HT1080 (cell line): ENCODE data around the gene HNRNPM. TPM values are rescaled to one million over a fixed set of nuclear protein-coding genes. Genes with fewer than 3 reads are reported as not detected.
"Not testable (repeated sequence)": the region's sequence is repeated elsewhere in the genome, so short reads cannot be mapped to it uniquely, and the experiment has no call there.

ENCODE experiments used
- DNase-seq: peaks from one replicate; pipeline ENCODE4 v3.0.0-alpha.2; 2015; ENCODE audit warnings: low read depth
- polyA plus RNA-seq, 2 experiments: library from polyadenylated mRNA; depleted of rRNA; stranded (reverse); fragments of >200 nt; gene quantifications; 2 replicates each; pipeline ENCODE4 v1.2.3, GENCODE V29; 2015
- total RNA-seq: library from RNA; depleted of rRNA; stranded (reverse); fragments of >200 nt; shearing (Covaris generic); gene quantifications from 2 replicates; pipeline ENCODE4 v1.2.3, GENCODE V29; 2014; rRNA removed

HNRNPM gene, protein sequence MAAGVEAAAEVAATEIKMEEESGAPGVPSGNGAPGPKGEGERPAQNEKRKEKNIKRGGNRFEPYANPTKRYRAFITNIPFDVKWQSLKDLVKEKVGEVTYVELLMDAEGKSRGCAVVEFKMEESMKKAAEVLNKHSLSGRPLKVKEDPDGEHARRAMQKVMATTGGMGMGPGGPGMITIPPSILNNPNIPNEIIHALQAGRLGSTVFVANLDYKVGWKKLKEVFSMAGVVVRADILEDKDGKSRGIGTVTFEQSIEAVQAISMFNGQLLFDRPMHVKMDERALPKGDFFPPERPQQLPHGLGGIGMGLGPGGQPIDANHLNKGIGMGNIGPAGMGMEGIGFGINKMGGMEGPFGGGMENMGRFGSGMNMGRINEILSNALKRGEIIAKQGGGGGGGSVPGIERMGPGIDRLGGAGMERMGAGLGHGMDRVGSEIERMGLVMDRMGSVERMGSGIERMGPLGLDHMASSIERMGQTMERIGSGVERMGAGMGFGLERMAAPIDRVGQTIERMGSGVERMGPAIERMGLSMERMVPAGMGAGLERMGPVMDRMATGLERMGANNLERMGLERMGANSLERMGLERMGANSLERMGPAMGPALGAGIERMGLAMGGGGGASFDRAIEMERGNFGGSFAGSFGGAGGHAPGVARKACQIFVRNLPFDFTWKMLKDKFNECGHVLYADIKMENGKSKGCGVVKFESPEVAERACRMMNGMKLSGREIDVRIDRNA
- total RNA-seq = 109 and 146 TPM in 2 replicates
- polyA plus RNA-seq (2015; cell fraction: cytosol; rRNA removed) = 193 and 215 TPM in 2 replicates
- 302 and 310 TPM in 2 replicates for polyA plus RNA-seq (2015; cell fraction: nucleus; rRNA removed)

DNA sequence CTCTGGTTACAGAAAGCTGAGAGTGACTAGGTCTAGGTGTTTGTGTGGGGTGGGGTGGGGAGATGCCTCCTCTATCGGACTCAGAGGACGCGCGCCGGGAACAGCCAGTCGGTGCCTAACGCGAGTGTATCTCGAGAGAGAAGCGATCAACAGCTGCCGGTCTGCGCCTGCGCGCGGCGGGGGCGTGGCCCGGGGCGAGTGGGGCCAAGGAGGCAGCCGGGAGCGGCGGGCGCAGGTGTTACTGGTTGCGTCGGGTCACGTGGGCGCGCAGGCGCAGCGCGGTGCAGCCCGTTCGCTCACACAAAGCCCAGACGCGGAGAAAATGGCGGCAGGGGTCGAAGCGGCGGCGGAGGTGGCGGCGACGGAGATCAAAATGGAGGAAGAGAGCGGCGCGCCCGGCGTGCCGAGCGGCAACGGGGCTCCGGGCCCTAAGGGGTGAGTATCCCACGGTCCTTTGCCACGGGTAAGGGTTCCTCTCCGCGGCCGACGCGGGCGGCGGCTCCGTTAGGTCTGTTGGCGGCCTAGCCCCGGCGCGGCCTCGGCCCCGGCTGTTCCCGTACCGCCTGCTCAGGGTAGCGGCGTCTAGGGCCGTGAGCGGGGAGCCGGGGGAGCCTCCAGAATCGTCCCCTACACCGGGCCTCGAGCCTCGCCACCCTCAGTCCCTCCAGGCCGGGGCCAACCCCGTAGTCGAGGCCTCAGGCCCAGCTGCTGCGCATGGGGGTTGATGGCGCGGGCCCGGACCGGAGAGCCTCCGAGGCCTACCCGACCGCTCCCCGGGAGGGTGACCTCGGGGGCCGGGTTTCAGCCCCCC, at the start of gene HNRNPM:
TSS of gene HNRNPM (plus strand) at position 299 of the 811 bp plus-strand sequence. CDS start at position 323, 24 bp downstream.
- DNase-seq = peak; percentile 97

DNA sequence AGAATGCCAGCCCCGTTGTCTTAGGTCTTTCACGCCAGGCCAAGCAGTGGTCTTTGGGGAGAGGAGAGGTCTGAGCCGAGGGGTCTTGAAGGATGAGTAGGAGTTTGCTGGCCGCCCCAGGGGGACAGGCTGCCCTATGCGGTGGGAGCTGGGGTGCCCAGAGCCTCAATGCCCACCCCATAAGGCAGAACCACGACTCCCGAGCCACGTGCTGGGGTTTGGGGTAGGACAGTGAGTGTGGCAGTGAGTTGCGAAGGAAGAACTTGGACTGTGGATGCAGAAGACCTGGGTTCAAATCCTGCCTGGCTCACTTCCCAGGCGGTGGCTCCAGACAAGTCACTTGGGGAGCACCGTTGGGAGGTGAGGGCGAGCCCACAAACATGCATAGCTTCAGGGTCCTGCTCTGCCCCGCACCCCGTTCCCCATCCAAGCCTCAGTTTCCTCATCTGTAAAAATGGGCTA, 49.1 kb upstream of the HNRNPM start:
- DNase-seq = no peak

DNA sequence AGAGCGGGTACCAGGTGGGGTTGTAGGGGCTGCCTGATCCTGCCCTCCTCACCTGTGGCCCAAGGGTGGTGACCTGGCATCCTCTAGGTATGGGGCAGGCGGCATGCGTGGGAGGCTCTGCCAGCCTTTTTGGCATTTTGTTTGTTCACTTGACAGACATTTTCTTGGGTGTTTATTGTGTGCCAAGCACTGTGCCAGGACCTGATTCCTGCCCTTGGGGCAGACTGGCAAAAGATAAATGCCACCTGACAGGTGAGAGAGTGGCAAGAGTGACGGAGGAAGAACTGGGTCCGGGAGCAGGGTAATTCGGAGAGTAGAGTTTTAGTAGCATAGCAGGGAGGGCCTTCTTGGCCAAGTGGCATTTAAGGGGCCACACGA, 48.6 kb upstream of the HNRNPM start:
- DNase-seq = no peak

DNA sequence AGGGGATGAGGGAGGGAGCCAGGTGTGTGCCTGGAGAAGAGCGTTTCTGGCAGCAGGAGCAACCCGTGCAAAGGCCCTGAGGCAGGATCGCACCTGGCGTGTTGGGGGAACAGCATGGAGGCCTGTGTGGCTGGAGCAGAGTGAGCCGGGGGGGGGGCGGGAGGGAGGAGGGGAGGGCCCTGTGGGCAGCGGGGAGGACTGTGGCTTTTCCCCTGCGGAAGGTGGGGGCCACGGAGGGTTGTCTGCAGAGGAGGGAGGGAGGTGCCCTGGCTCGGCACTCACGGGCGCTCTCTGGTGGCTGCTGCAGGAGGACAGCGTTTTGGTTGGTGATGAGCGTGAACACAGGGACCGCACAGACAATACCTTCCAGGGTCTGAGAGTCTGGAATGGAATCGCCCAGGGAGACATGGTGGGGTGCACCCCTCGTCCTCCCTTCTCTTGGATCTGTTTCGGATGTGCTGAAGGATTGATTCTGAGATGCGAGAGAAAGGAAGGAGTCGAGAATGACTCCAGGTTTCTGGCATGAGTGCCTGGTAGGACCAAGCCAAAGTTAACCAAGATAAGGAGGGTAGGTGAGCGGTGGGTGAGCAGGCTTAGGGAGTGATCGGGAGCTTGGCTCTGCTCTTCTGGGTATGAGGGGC, 48.1 kb upstream of the HNRNPM start:
- peak; percentile 45 for DNase-seq

DNA sequence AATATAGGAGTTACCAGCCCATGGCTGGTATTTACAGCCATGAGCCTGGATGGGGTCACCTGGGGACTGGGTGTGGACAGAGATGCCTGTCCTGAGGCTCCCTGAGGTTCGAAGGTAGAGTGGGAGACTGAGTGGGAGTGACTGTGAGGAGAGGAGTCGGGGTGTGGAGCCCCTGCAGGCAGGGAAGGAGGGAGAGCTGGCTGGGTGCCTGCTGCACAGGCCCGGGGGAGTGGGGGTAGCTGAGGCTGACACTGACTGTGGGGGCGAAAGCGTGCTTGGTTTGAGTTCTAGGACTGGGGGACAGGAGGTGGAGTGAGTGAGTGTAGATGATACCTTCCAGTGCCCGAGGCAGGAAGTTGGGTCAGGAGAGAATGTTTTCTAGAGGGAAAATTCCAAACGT, 47.5 kb upstream of the HNRNPM start:
- DNase-seq = no peak

DNA sequence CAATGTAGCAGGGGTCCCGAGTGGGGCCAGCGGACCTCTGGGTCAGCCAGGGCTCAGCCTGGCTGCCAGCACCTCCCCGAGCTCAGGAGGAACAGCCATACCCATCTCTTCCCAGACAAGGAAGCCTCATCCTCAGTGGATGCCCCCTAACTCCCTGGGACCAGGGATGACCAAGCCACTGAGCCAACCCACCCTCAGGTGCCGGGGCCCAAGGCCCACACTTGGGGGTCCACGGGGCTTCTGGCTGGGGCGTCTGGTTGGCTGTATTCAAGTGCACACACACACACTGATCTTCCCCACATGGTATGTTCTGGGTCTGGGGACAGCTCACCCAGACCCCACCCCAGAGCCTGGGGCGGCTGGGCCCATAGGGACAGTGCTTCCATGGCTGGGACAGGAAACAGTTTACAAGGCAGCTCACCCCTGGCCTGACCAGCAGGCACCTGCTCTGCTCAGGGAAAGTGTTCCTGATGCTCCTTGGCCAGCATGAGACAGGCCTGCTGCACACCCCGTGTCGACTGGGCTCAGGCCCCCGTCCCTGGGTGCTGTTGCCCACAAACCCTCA, 46.9 kb upstream of the HNRNPM start:
- no peak for DNase-seq

DNA sequence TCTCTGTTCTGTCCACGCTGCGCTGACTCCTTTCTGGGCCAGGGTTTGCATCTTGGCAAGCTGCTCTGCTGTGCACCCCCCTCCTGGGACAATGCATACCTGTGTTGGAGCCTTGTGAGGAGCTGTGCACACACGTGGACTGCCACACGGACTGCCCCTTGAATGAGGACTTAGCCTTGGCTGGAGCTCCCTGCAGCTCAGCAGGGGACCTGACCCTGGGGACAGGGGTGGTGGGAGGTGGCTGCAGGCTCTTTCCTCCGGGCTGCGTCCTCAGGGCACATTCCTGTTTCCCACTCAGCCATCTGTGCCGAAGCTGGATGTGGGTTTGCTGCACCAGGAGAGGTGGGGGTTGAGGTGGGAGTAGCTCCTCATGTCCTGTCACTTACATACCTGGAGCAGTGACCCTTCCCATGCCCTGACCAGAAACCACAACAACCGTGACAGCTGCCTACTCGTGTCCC, 46.4 kb upstream of the HNRNPM start:
- DNase-seq = no peak

DNA sequence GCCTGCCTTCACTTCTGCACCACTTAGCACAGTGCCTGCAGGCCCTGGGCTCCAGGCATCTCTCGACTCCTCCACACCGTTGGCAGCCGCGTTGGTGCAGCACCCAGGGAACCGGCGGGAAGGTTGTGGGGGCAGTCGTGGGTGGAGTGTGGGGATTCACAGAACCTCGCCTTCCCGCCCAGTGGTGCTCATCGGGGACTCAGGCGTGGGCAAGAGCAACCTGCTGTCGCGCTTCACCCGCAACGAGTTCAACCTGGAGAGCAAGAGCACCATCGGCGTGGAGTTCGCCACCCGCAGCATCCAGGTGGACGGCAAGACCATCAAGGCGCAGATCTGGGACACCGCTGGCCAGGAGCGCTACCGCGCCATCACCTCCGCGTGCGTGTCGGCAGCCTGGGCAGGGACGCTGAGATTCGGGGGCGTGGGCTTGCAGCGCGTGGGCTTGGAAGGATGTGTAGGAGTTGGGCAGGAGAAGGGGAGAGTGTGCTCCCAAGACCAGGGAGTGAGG, 45.0 kb upstream of the HNRNPM start:
- DNase-seq = no peak

DNA sequence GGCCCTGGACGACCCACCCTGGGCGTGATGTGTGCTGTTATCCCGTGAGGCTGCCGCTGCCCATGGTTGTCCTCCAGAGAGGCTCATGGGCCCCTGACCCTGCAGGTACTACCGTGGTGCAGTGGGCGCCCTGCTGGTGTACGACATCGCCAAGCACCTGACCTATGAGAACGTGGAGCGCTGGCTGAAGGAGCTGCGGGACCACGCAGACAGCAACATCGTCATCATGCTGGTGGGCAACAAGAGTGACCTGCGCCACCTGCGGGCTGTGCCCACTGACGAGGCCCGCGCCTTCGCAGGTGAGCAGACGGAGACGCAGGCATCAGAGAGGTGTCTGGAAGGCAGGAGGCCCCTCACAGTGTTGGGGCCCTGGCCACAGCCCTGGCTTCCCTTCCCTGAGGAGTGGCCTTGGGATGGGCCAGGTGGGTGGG, 42.8 kb upstream of the HNRNPM start:
- no peak for DNase-seq

DNA sequence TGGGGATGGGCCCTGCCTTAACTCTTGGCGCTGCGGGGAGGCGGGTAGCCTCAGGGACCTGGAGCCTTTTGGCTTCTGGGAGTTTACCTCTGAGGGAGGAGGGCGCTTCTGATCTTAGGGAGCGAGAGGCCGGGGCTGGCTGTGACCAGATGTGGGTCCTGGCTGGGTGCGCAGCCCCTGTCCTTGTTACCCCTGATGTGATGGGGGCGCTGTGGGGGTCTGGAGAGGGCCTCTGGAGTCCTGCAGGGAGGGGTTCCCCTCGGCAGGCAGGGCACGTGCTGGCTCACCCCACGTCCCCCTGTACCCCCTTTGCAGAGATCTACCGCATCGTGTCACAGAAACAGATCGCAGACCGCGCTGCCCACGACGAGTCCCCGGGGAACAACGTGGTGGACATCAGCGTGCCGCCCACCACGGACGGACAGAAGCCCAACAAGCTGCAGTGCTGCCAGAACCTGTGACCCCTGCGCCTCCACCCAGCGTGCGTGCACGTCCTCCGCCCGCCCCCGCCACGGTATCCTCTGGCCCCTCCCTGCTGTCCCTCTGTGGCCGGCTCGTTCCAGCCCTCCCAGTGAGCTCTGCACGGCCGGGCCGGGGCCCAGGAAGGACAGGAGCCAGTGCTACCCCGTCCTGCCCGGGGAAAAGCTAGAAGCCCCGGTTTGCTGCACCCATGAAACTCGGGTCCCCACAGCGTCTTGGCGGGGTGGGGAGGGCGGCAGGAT, 41.5 kb upstream of the HNRNPM start:
- no peak for DNase-seq

DNA sequence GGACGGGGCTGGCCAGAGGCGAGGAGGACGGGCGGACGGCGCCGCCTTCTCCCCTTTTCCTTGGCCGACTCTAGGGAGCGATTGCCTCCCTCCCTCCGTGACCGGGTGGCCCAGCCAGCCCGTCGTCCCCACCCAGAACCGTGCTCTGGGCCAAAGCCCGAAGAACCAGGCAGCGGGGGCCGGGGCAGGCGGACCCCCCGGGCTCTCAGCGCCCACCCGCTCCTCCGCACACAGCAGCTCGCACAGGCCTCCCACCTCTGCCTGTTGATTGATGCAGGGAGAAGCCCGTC, 41.0 kb upstream of the HNRNPM start:
- DNase-seq = no peak

DNA sequence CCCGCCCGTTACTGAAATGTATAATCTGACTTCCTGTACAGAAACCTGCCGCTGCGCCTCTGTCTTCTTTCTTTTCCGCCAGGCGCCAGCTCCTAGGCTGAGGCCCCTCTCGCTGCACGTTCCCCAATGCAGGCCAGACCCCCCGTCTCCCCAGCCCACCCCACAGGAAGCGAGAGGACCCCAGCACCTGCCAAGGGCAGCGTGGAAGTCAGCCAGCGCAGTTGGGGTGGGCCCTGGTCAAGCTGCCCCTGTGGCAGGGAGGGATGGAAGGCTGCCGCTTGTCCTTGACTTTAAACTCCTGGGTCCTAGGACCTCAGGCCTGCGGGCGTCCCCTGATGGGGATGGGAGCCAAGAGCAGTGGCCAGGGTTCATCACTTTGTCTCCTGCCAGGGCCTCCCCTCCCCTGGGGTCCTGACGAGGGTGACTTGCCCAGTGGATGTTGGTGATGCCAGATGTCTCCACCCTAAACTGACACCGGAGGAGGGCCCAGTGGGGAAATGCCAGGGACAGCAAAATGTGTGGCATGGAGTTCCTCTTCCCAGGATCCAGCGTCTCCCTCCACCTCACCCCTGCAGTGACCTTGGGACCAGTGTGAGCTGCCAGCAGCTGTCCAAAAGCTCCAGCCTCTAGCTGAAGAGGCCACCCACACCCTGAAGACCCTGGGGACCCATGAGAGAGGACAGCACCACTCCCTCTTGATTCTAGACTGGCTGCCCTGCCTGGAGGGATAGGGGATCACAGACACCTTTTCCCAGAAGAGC, 40.2 kb upstream of the HNRNPM start:
- no peak for DNase-seq

DNA sequence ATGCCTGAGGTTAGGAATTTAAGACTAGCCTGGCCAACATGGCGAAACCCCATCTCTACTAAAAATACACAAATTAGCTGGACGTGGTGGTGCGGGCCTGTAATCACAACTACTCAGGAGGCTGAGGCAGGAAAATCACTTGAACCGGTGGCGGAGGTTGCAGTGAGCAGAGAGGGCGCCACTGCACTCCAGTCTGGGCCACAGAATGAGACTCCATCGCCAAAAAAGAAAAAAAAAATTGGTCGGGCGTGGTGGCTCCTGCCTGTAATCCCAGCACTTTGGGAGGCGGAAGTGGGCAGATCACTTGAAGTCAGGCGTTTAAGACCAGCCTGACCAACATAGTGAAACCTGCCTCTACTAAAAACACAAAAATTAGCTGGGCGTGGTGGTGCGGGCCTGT, 34.1 kb upstream of the HNRNPM start:
- not testable (repeated sequence) for DNase-seq

DNA sequence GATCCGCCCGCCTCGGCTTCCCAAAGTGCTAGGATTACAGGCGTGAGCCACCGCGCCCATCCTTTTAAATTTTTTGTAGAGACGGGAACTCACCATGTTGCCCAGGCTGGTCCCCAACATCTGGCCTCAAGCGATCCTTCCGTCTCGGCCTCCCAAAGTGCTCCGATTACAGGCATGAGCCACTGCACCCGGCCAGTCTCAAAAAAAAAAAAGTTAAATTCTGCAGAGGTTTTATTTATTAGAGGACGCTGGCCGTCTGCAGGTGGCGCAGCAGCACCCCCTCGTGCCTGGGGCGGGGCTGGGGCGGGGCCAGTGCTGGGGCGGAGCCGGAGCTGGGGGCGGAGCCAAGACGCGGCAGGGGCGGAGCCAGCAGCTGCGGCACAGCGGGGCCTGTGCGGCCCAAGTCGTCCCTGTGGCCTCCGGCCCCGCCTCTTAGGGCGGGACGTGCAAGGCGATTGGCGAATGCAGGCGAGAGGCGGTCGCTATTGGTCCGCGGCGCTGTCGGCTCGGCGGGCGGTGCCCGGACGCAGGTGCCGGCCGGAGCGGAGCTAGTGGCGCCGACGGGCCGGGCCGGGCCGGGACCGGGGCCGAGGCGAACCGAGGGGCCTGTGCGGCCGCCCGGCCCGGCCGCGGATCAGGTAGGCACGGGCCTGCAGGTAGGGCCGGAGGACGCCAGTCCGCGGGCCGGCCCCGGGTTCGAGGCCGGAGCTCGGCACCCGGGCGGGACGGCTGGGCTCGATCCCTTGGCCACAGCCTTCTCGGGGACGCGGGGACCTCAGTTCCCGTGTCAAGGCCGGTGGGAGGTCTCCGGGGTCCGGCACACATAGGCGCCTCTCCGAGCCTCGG, 31.8 kb upstream of the HNRNPM start, which contains the start of gene MARCHF2:
TSS of gene MARCHF2 (plus strand) at position 523 of the 846 bp plus-strand sequence. CDS start 8,536 bp downstream, outside the sequence.
- peak; percentile 87 for DNase-seq

DNA sequence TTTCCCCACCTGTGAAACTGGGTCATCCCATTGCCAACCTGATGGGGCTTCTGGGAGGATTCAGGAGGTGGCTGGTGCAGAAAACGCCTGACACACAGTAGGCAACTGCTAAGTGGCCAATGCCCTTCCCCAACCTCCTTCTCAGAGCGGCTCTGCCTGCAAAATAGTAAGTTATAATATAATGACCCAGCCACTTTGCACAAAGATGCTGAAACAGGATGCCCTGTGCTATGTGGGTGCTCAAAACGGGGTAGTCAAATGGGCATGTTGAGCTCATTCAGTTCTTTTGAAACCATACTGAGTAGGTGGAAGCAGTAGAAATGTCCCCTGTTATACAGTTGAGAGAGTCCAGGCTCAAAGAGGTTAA, 31.2 kb upstream of the HNRNPM start:
- no peak for DNase-seq

DNA sequence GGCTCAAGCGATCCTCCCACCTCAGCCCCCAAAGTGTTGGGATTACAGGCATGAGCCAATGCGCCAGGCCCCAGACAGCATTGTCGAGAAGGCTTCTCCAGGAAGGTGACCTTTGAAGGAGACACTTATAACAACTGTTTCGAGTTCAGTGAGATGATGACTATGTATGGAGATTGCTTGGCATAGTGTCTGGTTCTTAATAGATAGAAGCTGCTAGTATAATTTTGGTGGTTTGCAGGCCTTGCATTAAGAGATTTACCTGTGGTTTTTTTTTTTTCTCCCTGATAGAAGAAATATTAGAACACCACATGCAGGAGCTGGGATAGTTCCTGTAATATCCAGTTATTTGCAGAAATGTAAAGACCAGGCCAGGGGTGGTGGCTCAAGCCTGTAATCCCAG, 28.0 kb upstream of the HNRNPM start:
- no peak for DNase-seq

DNA sequence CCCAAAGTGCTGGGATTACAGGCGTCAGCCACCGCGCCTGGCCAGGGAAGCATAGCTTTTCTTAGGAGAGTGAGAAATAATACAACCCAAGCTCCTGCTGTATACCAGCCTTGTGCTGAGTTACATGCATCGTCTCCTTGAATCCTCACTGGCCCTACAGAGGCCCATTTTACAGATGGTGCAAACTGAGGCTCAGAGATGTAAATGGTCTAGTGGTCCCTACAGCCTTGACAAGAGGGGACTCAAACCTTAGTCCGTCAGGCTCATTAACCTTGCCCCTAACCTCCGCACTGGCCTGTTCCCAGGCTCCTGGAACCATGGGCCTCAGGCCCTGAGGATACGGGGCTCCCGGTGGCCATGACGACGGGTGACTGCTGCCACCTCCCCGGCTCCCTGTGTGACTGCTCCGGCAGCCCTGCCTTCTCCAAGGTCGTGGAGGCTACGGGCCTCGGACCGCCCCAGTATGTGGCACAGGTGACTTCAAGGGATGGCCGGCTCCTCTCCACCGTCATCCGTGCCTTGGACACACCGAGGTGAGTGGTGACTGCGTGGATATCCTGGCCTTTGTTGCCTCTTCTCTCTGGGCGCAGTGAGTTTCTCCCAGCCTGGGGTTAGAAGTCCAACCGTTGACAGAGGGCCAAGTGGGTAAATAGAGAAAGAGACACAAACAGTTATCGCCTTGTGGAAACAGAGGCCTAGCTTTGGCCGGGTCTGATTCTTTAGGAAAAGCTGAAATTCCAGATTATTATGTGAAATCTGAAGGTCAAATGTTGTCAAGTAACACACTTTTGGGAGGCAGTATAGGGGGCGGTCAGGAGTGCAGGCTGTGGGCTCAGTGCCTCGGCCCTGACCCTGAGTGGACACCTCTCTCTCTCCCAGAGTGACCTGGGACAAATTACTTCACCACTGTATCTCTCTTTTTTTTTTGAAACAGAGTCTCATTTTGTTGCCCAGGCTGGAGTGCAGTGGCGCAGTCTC, 23.0 kb upstream of the HNRNPM start:
- no peak for DNase-seq
